Inflammatory macrophage (primary cell): ENCODE results near the gene RHBDL1.

Source experiments
- DNase-seq, 2 donors: peaks; one replicate each; pipeline ENCODE4 v3.0.0-alpha.2; 2020 to 2022

RHBDL1 gene

DNA sequence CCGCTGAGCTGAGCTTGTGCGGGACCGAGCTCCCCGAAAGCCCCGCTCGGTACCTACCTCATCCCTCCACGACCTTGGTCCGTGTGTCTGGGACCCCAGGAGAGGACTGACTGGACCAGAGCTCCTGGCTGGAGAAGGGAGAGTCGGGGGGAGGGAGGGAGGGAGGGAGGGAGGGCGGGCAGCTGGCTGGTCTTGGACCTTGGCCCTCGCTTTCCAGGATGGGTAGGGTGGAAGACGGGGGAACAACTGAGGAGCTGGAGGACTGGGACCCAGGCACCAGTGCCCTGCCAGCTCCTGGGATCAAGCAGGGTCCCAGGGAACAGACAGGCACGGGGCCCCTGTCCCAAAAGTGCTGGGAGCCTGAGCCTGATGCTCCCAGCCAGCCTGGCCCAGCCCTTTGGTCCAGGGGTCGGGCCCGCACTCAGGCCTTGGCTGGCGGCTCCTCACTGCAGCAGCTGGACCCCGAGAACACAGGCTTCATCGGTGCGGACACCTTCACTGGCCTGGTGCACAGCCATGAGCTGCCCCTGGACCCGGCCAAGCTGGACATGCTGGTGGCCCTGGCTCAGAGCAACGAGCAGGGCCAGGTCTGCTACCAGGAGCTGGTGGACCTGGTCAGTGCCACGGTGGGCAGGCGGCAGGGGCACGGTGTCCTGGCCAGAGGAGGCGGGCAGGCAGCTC, 553 bp downstream of the RHBDL1 start:
- no peak for DNase-seq

DNA sequence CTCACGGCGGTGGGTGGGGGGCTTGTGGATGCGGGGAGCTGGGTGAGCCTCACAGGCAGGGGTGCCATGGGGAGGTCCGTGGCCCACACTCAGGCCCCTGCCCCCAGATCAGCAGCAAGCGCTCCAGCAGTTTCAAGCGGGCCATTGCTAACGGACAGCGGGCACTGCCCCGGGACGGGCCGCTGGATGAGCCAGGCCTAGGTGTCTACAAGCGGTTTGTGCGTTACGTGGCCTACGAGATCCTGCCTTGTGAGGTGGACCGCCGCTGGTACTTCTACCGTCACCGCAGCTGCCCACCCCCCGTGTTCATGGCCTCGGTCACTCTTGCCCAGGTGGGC, 1.1 kb downstream of the RHBDL1 start:
- no peak for DNase-seq

DNA sequence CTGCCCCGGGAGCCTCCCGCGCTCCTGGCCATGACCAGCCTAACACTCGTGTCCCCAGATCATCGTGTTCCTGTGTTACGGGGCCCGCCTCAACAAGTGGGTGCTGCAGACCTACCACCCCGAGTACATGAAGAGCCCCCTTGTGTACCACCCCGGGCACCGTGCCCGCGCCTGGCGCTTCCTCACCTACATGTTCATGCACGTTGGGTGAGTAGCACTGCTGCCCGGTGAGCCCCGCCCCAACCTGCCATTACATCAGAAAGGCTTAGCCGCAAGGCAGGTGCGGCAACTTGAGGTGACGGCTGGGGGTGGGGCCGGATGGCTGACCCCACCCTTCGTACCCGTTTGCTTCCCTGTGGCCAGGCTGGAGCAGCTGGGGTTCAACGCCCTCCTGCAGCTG, 1.4 kb downstream of the RHBDL1 start:
- no peak for DNase-seq

DNA sequence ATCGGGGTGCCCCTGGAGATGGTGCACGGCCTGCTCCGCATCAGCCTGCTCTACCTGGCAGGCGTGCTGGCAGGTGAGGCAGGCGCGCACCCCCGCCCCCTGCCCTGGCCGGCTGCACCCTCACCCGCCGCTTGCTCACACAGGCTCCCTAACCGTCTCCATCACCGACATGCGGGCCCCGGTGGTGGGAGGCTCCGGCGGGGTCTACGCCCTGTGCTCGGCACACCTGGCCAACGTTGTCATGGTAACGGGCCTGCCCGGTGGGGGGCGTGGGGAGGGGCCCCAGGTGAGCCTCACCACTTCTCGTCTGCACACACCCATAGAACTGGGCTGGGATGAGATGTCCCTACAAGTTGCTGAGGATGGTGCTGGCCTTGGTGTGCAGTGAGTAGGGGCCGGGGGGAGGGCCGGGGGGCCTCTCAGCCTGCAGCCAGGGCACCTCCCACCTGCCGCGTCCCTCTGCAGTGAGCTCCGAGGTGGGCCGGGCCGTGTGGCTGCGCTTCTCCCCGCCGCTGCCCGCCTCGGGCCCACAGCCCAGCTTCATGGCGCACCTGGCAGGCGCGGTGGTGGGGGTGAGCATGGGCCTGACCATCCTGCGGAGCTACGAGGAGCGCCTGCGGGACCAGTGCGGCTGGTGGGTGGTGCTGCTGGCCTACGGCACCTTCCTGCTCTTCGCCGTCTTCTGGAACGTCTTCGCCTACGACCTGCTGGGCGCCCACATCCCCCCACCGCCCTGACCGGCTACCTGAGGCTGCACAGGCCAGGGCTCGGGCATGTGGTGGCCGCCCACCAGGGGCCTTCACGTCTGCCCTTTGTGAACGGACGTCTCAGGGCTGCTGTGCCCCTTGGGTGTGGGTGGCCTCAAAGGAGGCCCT, 2.1 kb downstream of the RHBDL1 start:
- DNase-seq, result no peak

DNA sequence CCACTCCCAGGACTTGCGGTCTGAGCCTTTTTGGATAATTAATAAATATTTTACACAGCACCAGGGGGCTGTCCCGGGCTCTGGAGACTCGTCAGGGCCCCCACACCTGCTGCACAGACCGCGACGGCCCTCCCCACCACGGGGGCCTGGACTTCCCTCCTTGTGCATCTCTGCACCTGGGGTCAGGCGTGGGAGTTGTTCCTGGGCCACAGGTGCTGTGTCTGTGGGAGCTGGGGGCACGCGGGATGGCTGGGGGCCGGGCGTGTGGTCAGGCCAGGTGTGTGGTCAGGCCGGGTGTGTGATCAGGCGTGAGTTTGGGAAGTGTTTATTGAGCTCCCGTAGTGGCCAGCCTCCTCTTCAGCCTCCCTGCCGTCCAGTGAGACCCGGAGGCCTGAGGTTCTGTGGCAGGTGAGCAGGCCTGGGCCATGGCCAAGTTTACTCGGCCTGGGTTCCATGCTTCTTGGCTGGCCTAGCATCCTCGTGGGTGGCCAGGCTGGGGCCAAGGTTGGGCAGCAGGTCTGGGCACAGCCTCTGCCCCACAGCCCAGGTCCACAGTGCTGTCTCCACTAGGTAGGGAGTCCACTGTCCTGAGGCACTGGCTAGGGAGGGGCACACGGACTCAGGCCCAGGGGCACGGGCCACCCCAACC, 2.9 kb downstream of the RHBDL1 start:
- DNase-seq, result no peak

- peak; percentile 43 to 63 for DNase-seq
Observed at GRCh38 chr16:678858-679813, 3.7 kb downstream of the RHBDL1 start.

DNA sequence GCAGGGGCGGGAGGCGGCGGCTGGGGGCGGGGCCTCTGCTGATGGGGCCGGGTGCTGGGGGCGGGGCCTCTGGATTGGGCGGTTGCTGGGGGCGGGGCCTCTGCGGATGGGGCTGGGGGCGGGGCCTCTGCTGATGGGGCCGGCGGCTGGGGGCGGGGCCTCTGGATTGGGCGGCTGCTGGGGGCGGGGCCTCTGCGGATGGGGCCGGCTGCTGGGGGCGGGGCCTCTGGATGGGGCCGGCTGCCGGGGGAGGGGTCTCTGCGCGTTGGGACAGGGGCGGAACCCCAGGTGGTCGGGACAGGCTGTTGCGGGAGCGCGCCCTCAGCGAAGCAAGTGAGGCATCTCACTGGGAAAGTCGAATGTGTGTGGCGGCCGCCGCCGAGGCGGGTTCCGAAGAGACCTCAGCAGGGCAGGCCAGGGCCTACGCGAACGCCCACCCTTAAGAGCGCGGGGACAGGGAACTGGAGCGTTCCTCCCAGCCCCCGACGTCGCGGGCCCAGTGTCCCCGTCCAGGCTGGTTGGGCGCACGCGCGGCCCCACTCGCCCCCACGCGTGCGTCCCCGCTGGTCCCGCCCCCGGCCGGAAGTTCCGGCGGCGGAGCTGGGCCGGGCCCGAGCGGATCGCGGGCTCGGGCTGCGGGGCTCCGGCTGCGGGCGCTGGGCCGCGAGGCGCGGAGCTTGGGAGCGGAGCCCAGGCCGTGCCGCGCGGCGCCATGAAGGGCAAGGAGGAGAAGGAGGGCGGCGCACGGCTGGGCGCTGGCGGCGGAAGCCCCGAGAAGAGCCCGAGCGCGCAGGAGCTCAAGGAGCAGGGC, 4.5 kb downstream of the RHBDL1 start, which contains the start of gene STUB1:
Gene STUB1, plus strand, starts transcription at position 597 of the 811 bp plus-strand sequence. Its CDS starts 116 bp downstream, at position 713.
- peak; percentile 84 to 95 for DNase-seq

- DNase-seq, result no peak
Observed at GRCh38 chr16:680625-680945, 5.1 kb downstream of the RHBDL1 start.

- DNase-seq, result peak; percentile 4 to 56
Observed at GRCh38 chr16:680967-681745, 5.7 kb downstream of the RHBDL1 start.

DNA sequence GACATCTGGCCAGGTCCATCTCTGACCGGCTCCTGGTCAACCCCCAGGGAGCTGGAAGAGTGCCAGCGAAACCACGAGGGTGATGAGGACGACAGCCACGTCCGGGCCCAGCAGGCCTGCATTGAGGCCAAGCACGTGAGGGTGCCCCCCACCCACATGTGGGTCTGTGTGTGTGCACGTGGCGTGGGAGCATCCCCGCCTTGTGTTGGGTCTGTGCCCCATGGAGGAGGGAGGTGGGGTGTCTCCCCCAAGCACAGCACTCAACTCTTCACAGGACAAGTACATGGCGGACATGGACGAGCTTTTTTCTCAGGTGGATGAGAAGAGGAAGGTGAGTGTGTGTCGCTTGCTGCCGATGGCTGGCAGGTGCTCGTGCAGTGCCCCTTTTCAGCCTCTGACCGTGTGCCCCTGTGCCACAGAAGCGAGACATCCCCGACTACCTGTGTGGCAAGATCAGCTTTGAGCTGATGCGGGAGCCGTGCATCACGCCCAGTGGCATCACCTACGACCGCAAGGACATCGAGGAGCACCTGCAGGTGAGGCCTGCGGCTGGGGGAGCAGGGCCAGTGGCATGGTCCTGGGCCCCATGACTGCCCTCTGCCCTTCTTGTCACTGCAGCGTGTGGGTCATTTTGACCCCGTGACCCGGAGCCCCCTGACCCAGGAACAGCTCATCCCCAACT, 6.4 kb downstream of the RHBDL1 start:
- DNase-seq, result no peak

DNA sequence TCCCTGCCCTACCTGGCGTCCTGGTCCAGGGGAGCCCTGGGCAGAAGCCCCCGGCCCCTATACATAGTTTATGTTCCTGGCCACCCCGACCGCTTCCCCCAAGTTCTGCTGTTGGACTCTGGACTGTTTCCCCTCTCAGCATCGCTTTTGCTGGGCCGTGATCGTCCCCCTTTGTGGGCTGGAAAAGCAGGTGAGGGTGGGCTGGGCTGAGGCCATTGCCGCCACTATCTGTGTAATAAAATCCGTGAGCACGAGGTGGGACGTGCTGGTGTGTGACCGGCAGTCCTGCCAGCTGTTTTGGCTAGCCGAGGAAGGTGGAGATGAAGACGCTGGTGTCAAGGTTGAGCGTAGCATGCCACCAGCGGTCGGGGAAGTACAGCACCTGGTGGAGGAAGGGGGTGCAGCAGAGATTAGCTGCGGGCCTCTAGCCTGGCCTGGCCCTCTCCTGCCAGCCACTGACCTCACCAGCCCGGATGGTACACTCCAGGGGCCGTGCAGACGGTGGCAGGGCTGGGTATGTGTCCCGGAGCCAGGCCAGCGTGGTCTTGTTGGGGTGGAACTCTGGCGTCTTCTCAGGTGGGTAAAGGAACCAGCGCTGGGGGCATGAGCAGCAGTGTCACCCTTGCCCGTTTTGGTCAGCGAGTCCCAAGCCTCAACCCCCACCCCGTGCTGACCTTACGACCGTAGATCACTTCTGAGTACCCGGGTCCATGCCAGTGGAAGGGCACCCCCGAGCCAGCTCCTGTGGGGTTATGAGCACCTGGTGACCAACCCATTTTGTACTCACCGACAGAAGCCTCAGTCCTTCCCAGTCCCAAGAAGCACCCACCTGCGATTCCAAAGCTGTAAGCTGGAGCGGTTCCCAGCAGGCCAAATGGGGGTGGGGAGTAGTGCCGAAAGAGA, 7.3 kb downstream of the RHBDL1 start:
- DNase-seq, result no peak

DNA sequence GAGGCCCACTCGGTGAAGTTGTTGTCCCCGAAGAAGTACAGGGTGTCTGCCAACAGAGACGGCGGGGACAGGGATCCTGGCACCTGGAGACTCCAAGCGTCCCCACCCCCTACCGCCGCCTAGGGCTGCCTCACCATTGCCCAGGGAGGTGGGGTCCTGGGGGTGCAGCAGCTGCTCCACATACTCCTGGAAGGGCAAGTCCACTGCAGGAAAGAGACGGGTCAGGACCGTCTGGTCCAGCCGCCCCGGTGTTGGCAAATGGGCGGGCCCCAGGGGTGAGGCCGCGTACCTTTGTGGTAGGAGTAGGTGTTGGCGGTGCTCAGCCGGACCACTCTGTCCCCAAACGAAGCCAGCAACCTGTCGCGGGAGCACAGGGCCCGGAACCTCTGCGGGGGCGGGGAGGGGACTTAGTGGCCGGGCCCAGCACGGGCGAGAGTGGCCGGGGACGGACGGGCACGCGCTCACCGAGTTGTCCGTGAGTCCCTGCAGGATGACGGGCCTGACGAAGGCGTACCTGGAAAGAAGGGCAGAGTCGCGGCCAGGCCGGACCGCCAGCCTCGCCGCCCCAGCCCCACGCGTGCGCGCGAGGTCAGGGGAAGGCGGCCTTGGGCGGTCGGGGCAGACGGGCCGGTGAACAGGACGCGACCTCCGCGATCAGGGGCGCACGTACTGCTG, 8.1 kb downstream of the RHBDL1 start:
- DNase-seq, result no peak

GRCh38 chr16:684071-684794, 8.8 kb downstream of the RHBDL1 start, which contains the start of gene JMJD8:
TSS of gene JMJD8 (minus strand) at chr16:684334. CDS start at chr16:684319, 15 bp downstream.
- peak; percentile 96 to 97 for DNase-seq

- DNase-seq, result no peak
Observed at GRCh38 chr16:684961-685696, 9.7 kb downstream of the RHBDL1 start.

GRCh38 chr16:685967-686366, 10.5 kb downstream of the RHBDL1 start:
- DNase-seq, result peak; percentile 19 to 38

GRCh38 chr16:686459-687260, 11.2 kb downstream of the RHBDL1 start:
- no peak for DNase-seq
